NCI-H2081 (cell line): ENCODE data around the gene RPE65.
A peak's percentile ranks its signal among the peaks of the same experiment; 100 is the strongest.
"Not testable (repeated sequence)": the region's sequence is repeated elsewhere in the genome, so short reads cannot be mapped to it uniquely, and the experiment has no call there.

ENCODE experiments used
- DNase-seq, 2 experiments: peaks; one replicate each; lab custom pipeline; 2025; lab: John Stamatoyannopoulos, UW

RPE65 gene

GRCh38 chr1:68449901-68450300 is at the start of gene RPE65:
Gene RPE65, minus strand, starts transcription at chr1:68449954. Its CDS starts 49 bp downstream, at chr1:68449905.
- no peak for DNase-seq

- DNase-seq: no peak
Measured at GRCh38 chr1:68497358-68497698, 47.6 kb upstream of the RPE65 start.

- peak; percentile 94 to 95 for DNase-seq
Measured at GRCh38 chr1:68496680-68497357, 47.1 kb upstream of the RPE65 start, which contains the start of gene DEPDC1. Gene DEPDC1, minus strand, starts transcription at chr1:68497082. Its CDS starts 83 bp downstream, at chr1:68496999.

- peak; percentile 1 to 37 for DNase-seq
Measured at GRCh38 chr1:68495968-68496679, 46.4 kb upstream of the RPE65 start.

GRCh38 chr1:68495532-68495931 is 45.8 kb upstream of the RPE65 start:
- DNase-seq: peak in 1 of 2 experiments; percentile 21

GRCh38 chr1:68493193-68493592 is 43.4 kb upstream of the RPE65 start:
- DNase-seq: no peak

- DNase-seq: not testable (repeated sequence)
Measured at GRCh38 chr1:68492255-68492654, 42.5 kb upstream of the RPE65 start.

GRCh38 chr1:68490046-68490651 is 40.4 kb upstream of the RPE65 start:
- no peak for DNase-seq

- DNase-seq: no peak
Measured at GRCh38 chr1:68485431-68486022, 35.8 kb upstream of the RPE65 start.

- no peak for DNase-seq
Measured at GRCh38 chr1:68484618-68485017, 34.9 kb upstream of the RPE65 start.

GRCh38 chr1:68481041-68481440 is 31.3 kb upstream of the RPE65 start:
- DNase-seq: no peak

- DNase-seq: no peak
Measured at GRCh38 chr1:68479501-68479900, 29.7 kb upstream of the RPE65 start.

GRCh38 chr1:68478662-68479061 is 28.9 kb upstream of the RPE65 start:
- no peak for DNase-seq

GRCh38 chr1:68476626-68477025 is 26.9 kb upstream of the RPE65 start:
- DNase-seq: not testable (repeated sequence)

GRCh38 chr1:68473060-68473459 is 23.3 kb upstream of the RPE65 start:
- DNase-seq: no peak

GRCh38 chr1:68470388-68470970 is 20.7 kb upstream of the RPE65 start:
- DNase-seq: no peak

GRCh38 chr1:68464891-68465290 is 15.1 kb upstream of the RPE65 start:
- no peak for DNase-seq

- DNase-seq: no peak
Measured at GRCh38 chr1:68460935-68461334, 11.2 kb upstream of the RPE65 start.

GRCh38 chr1:68459796-68460195 is 10.0 kb upstream of the RPE65 start:
- no peak for DNase-seq

- DNase-seq: no peak
Measured at GRCh38 chr1:68459091-68459490, 9.3 kb upstream of the RPE65 start.

- no peak for DNase-seq
Measured at GRCh38 chr1:68456202-68456601, 6.4 kb upstream of the RPE65 start.

- DNase-seq: no peak
Measured at GRCh38 chr1:68454534-68454933, 4.8 kb upstream of the RPE65 start.
